Lung (tissue), 12 donors: ENCODE results near the gene DCAF10. TPM values are rescaled to one million over a fixed set of nuclear protein-coding genes. Genes with fewer than 3 reads are reported as not detected.
"Not testable (repeated sequence)": the region's sequence is repeated elsewhere in the genome, so short reads cannot be mapped to it uniquely, and the experiment has no call there.

Experiments used
- ATAC-seq: fragments of 200-7000 bp; cut with Tn5 transposase; one replicate; pipeline ENCODE4 v1.9.1; 2020; ENCODE audit warnings: moderate number of reproducible peaks; ENCODE audit not compliant: insufficient read depth, low FRiP score
- DNase-seq, 3 donors: peaks; one replicate each; pipeline ENCODE4 v3.0.0-alpha.2; 2013 to 2017
- H3K27ac ChIP-seq, 2 donors: one replicate each; pipeline ENCODE4 v1.5.1; 2013; ENCODE audit warnings: mild to moderate bottlenecking in 2 of 2, moderate library complexity in 2 of 2, control low read depth in 1 of 2, inconsistent platforms in 1 of 2, low read depth in 1 of 2, low read length in 1 of 2
- H3K27me3 ChIP-seq, 3 donors: one replicate each; pipeline ENCODE4 v1.5.1; 2013; ENCODE audit warnings: low read length in 2 of 3; ENCODE audit not compliant: control insufficient read depth in 3 of 3, insufficient read depth in 3 of 3
- H3K36me3 ChIP-seq, 4 donors: one replicate each; pipeline ENCODE4 v1.5.1; 2013; ENCODE audit warnings: low read length in 4 of 4, mild to moderate bottlenecking in 1 of 4, moderate library complexity in 1 of 4; ENCODE audit not compliant: control insufficient read depth in 4 of 4, insufficient read depth in 4 of 4
- H3K4me1 ChIP-seq, 5 donors: one replicate each; pipeline ENCODE4 v1.5.1; 2013; ENCODE audit warnings: low read length in 5 of 5, mild to moderate bottlenecking in 2 of 5, moderate library complexity in 1 of 5; ENCODE audit not compliant: control insufficient read depth in 5 of 5, insufficient read depth in 5 of 5
- H3K4me3 ChIP-seq: one replicate; pipeline ENCODE4 v1.5.1; 2013; ENCODE audit warnings: mild to moderate bottlenecking, control low read depth, moderate library complexity
- H3K9ac ChIP-seq, 2 donors: one replicate each; pipeline ENCODE4 v1.5.1; 2013; ENCODE audit warnings: low read length in 2 of 2, control low read depth in 1 of 2; ENCODE audit not compliant: insufficient read depth in 1 of 2
- H3K9me3 ChIP-seq, 4 donors: one replicate each; pipeline ENCODE4 v1.5.1; 2013; ENCODE audit warnings: low read length in 3 of 4, mild to moderate bottlenecking in 1 of 4, moderate library complexity in 1 of 4; ENCODE audit not compliant: control insufficient read depth in 4 of 4, insufficient read depth in 3 of 4
- CTCF ChIP-seq: IDR thresholded peaks from 2 replicates; pipeline ENCODE4 v1.5.1; 2012; ENCODE audit warnings: mild to moderate bottlenecking; ENCODE audit errors: control extremely low read depth, extremely low read depth
- WGBS, 2 donors: extraction: QIAGEN DNeasy Blood & Tissue Kit; methylation state at CpG; one replicate each; pipeline ENCODE4 v1.1.7; 2013; 5-methylcytosine and 5-hydroxymethylcytosine counted together
- polyA plus RNA-seq, 2 donors: library from polyadenylated mRNA; stranded (reverse); fragments of 200-250 nt; gene quantifications; one replicate each; pipeline ENCODE4 v1.2.1, GENCODE V29; 2013
- total RNA-seq, 2 donors: library from RNA; depleted of rRNA in 1 of 2; stranded (reverse); fragments of >200 nt in 1 of 2; gene quantifications; one replicate each; pipeline ENCODE4 v1.2.1, GENCODE V29; 2014 to 2021
- donor health status: control.
- donor health status: control.
- donor health status: Bipolar disorder and iron deficiency.
- donor health status: healthy.
- donor health status: DM: yes; HTN: yes; CAD: no.

The DCAF10 gene
- total and polyA plus RNA-seq, 4 donors: 5.8 to 35.5 (median 13.8) TPM

GRCh38 chr9:37908698-37909186 is 108.1 kb downstream of the DCAF10 start:
- ATAC-seq: peak; percentile 23
- H3K9me3 ChIP-seq: no peaks in the 10 kb centered on the region
- peak overlapping the region in 1 of 2 donors; percentile 68 for H3K27ac ChIP-seq
- WGBS, 2 donors: 35 to 52% methylated on average over 4 of the region's 4 CpGs
- DNase-seq: no peak
- H3K27me3 ChIP-seq: no peaks in the 10 kb centered on the region
- no peaks in the 10 kb centered on the region for H3K36me3 ChIP-seq
- no peak for TF ChIP-seq CTCF
- H3K9ac ChIP-seq: no peak overlapping the region
- H3K4me3 ChIP-seq: no peak overlapping the region
- H3K4me1 ChIP-seq: peaks cover 0 to 11% (median 4%) of the 10 kb centered on the region in 5 donors

- no peaks in the 10 kb centered on the region for H3K9me3 ChIP-seq
- H3K9ac ChIP-seq: no peak overlapping the region
- 77 to 91% methylated on average over 3 of the region's 3 CpGs for WGBS, 2 donors
- H3K27ac ChIP-seq: peak overlapping the region in 1 of 2 donors; percentile 68
- DNase-seq: no peak
- no peaks in the 10 kb centered on the region for H3K36me3 ChIP-seq
- ATAC-seq: no peak
- no peak for TF ChIP-seq CTCF
- H3K27me3 ChIP-seq: no peaks in the 10 kb centered on the region
- no peak overlapping the region for H3K4me3 ChIP-seq
- H3K4me1 ChIP-seq: peaks cover 0 to 15% (median 7%) of the 10 kb centered on the region in 5 donors
Observed at GRCh38 chr9:37909326-37909725, 108.7 kb downstream of the DCAF10 start.

- H3K4me3 ChIP-seq, H3K27ac ChIP-seq: not testable (repeated sequence)
- WGBS, 2 donors: 78 to 89% methylated on average over 5 of the region's 5 CpGs
Observed at GRCh38 chr9:37909836-37910235, 109.2 kb downstream of the DCAF10 start.

GRCh38 chr9:37910271-37910670 is 109.7 kb downstream of the DCAF10 start:
- H3K9ac ChIP-seq: no peak overlapping the region
- 92 to 94% methylated on average over 4 of the region's 4 CpGs for WGBS, 2 donors
- TF ChIP-seq CTCF: no peak
- ATAC-seq (no peak), DNase-seq (no peak)
- no peaks in the 10 kb centered on the region for H3K36me3 ChIP-seq
- H3K9me3 ChIP-seq: no peaks in the 10 kb centered on the region
- no peak overlapping the region for H3K27ac ChIP-seq
- H3K27me3 ChIP-seq: no peaks in the 10 kb centered on the region
- no peak overlapping the region for H3K4me3 ChIP-seq
- H3K4me1 ChIP-seq: peaks cover 0 to 14% (median 5%) of the 10 kb centered on the region in 5 donors

More at GRCh38 chr9:37909836-37910235, 109.2 kb downstream of the DCAF10 start:
- DNase-seq, ATAC-seq, H3K36me3 ChIP-seq, H3K9me3 ChIP-seq, H3K9ac ChIP-seq, H3K27me3 ChIP-seq: not testable (repeated sequence)
- peaks cover 0 to 12% (median 7%) of the 10 kb centered on the region in 5 donors for H3K4me1 ChIP-seq
